RWPE1 (cell line): Measurements from ENCODE around the gene PHACTR3.
"Not testable (repeated sequence)": the region's sequence is repeated elsewhere in the genome, so short reads cannot be mapped to it uniquely, and the experiment has no call there.

ENCODE experiments used
- CTCF ChIA-PET: fragments of 350-600 bp; sonication (Branson Sonifier 250); formaldehyde crosslinking; extraction: SDS; loops from one replicate; lab custom pipeline; 2021; lab: Yijun Ruan, JAX
- POLR2A ChIA-PET: fragments of 400-600 bp; formaldehyde crosslinking; extraction: SDS; loops from one replicate; lab custom pipeline; 2020; ENCODE audit warnings: antibody characterized with exemption; ENCODE audit not compliant: low non-redundant PET; lab: Yijun Ruan, JAX
- DNase-seq: peaks from one replicate; pipeline ENCODE4 v3.0.0; 2012; ENCODE audit warnings: low spot score
- H3K27ac ChIP-seq: fragments of 450-650 bp; 2 replicates; pipeline ENCODE4 v1.5.1; 2017
- TF ChIP-seq, protein P1 (sequence below): fragments of 450-650 bp; conservative IDR thresholded peaks from 2 replicates; pipeline ENCODE4 v1.5.1; 2017; ENCODE audit warnings: low read depth, mild to moderate bottlenecking

Gene PHACTR3

GRCh38 chr20:59613861-59614260 is 9.5 kb downstream of the PHACTR3 start:
- no peak overlapping the region for H3K27ac ChIP-seq
- ChIA-PET POLR2A (no interaction called here), CTCF (interaction anchor here (0.7 kb wide), 2 partner anchors 49 to 99 kb away, joined by 3 to 4 read pairs; no protein-coding TSS in a partner anchor)
- DNase-seq = no peak
- TF ChIP-seq, protein P1, sequence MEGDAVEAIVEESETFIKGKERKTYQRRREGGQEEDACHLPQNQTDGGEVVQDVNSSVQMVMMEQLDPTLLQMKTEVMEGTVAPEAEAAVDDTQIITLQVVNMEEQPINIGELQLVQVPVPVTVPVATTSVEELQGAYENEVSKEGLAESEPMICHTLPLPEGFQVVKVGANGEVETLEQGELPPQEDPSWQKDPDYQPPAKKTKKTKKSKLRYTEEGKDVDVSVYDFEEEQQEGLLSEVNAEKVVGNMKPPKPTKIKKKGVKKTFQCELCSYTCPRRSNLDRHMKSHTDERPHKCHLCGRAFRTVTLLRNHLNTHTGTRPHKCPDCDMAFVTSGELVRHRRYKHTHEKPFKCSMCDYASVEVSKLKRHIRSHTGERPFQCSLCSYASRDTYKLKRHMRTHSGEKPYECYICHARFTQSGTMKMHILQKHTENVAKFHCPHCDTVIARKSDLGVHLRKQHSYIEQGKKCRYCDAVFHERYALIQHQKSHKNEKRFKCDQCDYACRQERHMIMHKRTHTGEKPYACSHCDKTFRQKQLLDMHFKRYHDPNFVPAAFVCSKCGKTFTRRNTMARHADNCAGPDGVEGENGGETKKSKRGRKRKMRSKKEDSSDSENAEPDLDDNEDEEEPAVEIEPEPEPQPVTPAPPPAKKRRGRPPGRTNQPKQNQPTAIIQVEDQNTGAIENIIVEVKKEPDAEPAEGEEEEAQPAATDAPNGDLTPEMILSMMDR = no peak

GRCh38 chr20:59614714-59615113 is 10.4 kb downstream of the PHACTR3 start:
- TF ChIP-seq, protein P1 = no peak
- ChIA-PET POLR2A (no interaction called here), CTCF (interaction anchor here (0.6 to 0.9 kb wide), 3 partner anchors 17 to 148 kb away, joined by 3 to 4 read pairs (median 4); no protein-coding TSS in a partner anchor)
- no peak overlapping the region for H3K27ac ChIP-seq
- no peak for DNase-seq

- CTCF ChIA-PET = interaction anchor here (0.6 to 1.6 kb wide), 5 partner anchors 10 to 576 kb away, joined by 3 to 7 read pairs (median 5); no protein-coding TSS in a partner anchor
- DNase-seq = no peak
- no peak overlapping the region for H3K27ac ChIP-seq
- TF ChIP-seq, protein P1 = no peak
- POLR2A ChIA-PET = no interaction called here
These were observed 12.0 kb downstream of the PHACTR3 start for GRCh38 chr20:59616306-59616705.

DNA sequence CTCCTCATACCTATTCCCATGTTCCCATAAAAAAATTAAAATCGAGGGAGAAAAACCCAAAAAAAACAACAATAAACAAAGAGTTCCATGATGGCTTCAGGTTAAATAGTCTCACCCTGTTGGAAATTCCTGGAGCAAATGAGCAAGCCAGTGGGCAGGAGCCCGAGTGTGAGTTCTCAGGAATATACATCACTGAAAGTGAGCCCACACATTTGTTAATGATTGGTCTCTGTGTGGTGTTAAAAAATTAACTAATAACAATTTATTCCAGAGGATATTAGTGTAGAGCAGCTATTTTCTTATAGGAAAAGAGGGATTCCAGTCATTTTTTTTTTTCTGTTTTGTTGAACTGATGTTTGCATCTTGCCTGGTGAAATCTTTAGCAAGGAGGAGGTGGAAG is 12.9 kb downstream of the PHACTR3 start:
- no peak for DNase-seq
- ChIA-PET POLR2A (no interaction called here), CTCF (interaction anchor here (0.6 to 1.6 kb wide), 6 partner anchors 11 to 575 kb away, joined by 3 to 7 read pairs (median 4); no protein-coding TSS in a partner anchor)
- H3K27ac ChIP-seq = no peak overlapping the region
- TF ChIP-seq, protein P1 = no peak

DNA sequence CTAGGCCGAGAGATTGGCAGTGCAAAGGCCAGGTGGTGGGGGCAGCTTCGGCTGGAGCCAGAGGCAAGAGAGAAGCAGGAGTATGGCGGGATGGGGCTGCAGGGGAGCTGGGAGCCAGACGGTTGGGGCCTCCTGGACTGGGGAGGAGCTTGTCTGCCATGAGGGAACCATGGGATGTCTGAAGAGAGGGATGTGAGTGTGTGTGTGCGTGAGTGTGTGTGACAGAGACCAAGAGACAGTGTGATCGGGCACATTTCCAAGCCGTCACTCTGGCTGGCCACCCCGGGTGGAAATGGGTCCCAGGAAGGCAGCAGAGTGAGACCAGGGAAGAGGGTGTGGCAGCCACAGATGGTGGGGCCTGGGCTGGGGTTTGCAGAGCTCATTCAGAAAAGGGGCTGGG is 13.8 kb downstream of the PHACTR3 start:
- TF ChIP-seq, protein P1 = no peak
- ChIA-PET CTCF (interaction anchor here (0.6 to 1.6 kb wide), 2 partner anchors 19 to 142 kb away, joined by 3 to 5 read pairs; no protein-coding TSS in a partner anchor), POLR2A (no interaction called here)
- DNase-seq = no peak
- H3K27ac ChIP-seq = no peak overlapping the region

DNA sequence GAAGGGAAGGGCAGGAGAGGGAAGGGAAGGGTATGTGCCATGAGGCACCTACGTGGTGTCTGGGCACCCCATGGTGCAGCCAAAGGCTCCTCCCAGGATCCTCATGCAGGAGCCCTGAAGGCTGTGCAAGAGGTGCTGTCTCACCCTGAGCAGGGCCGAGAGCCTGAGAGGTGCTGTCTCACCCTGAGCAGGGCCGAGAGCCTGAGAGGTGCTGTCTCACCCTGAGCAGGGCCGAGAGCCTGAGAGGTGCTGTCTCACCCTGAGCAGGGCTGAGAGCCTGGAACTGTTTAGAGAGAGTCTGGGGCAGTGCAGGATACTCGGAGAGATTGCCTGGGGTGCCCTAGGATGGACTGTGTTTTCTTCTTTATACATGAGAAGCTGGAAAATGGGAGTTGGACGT is 14.2 kb downstream of the PHACTR3 start:
- H3K27ac ChIP-seq, POLR2A ChIA-PET, DNase-seq: not testable (repeated sequence)
- CTCF ChIA-PET = interaction anchor here (0.6 kb wide), 1 partner anchor 143 kb away, joined by 3 read pairs; no protein-coding TSS in a partner anchor

GRCh38 chr20:59620860-59621505 is 16.6 kb downstream of the PHACTR3 start:
- TF ChIP-seq, protein P1 = no peak
- ChIA-PET CTCF (interaction anchor here (0.8 kb wide), 1 partner anchor 10 kb away, joined by 5 read pairs; no protein-coding TSS in a partner anchor), POLR2A (no interaction called here)
- no peak overlapping the region for H3K27ac ChIP-seq
- DNase-seq = no peak
